Brain microvascular endothelial cell (primary cell): ENCODE measurements around the gene NDUFAF7.
A peak's percentile ranks its signal among the peaks of the same experiment; 100 is the strongest.

Experiments
- DNase-seq: peaks from one replicate; pipeline ENCODE4 v3.0.0-alpha.2; 2020
- H3K27ac ChIP-seq: fragments of 250-450 bp; sonication (Bioruptor Pico); 2 replicates; pipeline ENCODE4 v1.5.1; 2020; ENCODE audit warnings: mild to moderate bottlenecking, moderate library complexity
- H3K27me3 ChIP-seq: fragments of 250-450 bp; sonication (Bioruptor Pico); replicated peaks from 2 replicates; pipeline ENCODE4 v1.5.1; 2020; ENCODE audit warnings: mild to moderate bottlenecking
- H3K36me3 ChIP-seq: fragments of 250-450 bp; sonication (Bioruptor Pico); replicated peaks from 2 replicates; pipeline ENCODE4 v1.5.1; 2020; ENCODE audit warnings: mild to moderate bottlenecking
- H3K4me3 ChIP-seq: 2 replicates; pipeline ENCODE4 v1.5.1; 2011; ENCODE audit warnings: low read depth, mild to moderate bottlenecking, control low read depth, low read length, moderate library complexity
- in situ Hi-C: cut with HindIII; loops from 2 replicates; pipeline ENCODE4 v1.10.0; 2017; ENCODE audit warnings: low sequenced_read_pairs, low pct_ligation_motif_present
- TF ChIP-seq, protein P1 (sequence below): IDR thresholded peaks from 2 replicates; pipeline ENCODE4 v1.5.1; 2011; ENCODE audit warnings: low read depth, mild to moderate bottlenecking, moderate library complexity, low read length, control low read depth, inconsistent platforms; ENCODE audit errors: missing control alignments

NDUFAF7 gene, protein sequence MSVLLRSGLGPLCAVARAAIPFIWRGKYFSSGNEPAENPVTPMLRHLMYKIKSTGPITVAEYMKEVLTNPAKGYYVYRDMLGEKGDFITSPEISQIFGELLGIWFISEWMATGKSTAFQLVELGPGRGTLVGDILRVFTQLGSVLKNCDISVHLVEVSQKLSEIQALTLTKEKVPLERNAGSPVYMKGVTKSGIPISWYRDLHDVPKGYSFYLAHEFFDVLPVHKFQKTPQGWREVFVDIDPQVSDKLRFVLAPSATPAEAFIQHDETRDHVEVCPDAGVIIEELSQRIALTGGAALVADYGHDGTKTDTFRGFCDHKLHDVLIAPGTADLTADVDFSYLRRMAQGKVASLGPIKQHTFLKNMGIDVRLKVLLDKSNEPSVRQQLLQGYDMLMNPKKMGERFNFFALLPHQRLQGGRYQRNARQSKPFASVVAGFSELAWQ

DNA sequence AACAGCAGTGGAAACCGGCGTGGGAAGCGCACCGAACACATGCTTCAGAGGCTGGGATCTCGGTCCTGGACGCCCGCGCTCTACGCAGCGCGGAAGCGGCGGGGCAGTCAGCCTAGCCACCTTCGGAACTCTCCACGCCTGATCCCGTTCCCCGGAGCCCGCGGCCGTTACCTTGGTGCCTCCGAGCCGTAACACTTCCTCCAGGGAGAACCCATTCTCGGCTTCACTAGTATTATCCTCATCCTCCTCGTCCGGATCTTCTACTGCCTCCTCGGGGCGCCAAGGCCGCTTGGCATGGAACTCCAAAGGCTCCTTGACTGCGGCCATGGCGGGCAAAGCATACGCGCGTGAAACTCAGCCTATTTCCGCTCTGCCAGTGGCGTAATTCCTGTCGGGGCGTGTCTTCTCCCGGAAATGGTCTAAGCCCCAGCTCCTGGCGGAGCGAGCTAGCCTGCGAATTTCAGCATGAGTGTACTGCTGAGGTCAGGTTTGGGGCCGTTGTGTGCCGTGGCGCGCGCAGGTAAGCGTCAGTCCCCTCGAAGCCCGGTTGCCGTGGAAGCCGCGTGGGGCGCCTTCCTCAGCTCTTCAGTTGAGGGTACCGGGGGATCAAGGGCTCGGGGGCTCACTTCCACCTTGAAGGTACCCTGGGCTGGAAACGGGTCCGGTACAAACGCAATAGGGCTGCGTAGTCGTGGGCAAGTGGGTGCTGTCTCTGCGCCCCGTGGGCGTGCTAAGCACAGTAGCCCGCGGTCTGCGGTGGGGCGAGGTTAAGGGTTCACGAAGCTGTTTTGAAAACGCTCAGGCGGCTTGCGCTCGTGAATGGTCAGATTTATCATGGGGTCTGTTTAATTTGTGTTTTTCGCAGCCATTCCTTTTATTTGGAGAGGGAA lies at the start of gene NDUFAF7, which contains the start of gene CEBPZ:
NDUFAF7 (plus strand) TSS at position 418 of the 890 bp plus-strand sequence; CDS start at position 466, 48 bp downstream.
CEBPZ (minus strand) TSS at position 356 of the 890 bp plus-strand sequence; CDS start at position 327, 29 bp downstream.
- in situ Hi-C loops: no loop called here
- peak within 1 kb of the TSS; percentile 97 for H3K27ac ChIP-seq
- H3K36me3 ChIP-seq: peaks cover 4% of the 10 kb centered on the region
- no peaks in the 10 kb centered on the region for H3K27me3 ChIP-seq
- TF ChIP-seq, protein P1, sequence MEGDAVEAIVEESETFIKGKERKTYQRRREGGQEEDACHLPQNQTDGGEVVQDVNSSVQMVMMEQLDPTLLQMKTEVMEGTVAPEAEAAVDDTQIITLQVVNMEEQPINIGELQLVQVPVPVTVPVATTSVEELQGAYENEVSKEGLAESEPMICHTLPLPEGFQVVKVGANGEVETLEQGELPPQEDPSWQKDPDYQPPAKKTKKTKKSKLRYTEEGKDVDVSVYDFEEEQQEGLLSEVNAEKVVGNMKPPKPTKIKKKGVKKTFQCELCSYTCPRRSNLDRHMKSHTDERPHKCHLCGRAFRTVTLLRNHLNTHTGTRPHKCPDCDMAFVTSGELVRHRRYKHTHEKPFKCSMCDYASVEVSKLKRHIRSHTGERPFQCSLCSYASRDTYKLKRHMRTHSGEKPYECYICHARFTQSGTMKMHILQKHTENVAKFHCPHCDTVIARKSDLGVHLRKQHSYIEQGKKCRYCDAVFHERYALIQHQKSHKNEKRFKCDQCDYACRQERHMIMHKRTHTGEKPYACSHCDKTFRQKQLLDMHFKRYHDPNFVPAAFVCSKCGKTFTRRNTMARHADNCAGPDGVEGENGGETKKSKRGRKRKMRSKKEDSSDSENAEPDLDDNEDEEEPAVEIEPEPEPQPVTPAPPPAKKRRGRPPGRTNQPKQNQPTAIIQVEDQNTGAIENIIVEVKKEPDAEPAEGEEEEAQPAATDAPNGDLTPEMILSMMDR: no peak
- DNase-seq: peak; percentile 92
- peak within 1 kb of the TSS; percentile 95 for H3K4me3 ChIP-seq

DNA sequence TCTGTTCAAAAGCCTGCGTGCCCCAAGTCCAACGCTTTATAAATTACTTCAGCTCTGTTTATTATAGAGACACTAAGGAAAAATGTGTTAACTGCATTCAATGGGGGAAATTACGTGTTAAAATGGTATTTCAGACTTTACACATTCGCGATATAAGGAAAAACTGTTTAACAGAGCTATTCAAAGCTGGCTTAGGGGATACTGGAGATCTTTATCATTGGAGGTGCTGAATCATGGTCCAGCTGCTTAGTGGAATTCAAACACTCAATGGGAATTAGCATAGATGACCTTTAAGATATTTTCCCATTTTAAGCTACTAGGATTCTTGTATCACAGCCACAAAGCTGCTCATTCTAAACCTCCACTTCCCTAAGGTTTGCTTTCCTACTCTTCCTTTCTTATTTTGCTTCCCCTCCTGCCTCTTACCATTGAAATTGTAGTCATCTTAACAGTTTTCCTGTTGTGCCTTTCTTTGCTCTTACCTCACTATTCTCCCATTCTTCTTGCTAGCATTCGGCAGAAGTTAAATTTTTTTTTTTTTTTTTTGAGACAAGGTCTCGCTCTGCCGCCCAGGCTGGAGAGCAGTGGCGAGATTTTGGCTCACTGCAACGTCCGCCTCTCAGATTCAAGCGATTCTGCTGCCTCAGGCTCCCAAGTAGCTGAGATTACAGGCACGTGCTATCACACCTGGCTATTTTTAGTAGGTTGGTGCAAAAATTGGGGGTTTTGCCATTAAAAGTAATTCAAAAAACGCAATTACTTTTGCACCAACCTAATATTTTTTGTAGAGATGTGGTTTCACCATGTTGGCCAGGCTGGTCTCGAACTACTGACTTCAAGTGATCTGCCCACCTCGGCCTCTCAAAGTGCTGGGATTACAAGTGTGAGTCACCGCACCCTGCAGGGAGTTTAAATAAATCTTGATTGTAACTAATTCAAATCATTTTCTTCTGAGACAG lies 49.5 kb upstream of the NDUFAF7 start:
- no peak for DNase-seq
- TF ChIP-seq, protein P1: no peak
- no peaks in the 10 kb centered on the region for H3K27me3 ChIP-seq
- H3K36me3 ChIP-seq: no peaks in the 10 kb centered on the region
- no peak overlapping the region for H3K27ac ChIP-seq
- in situ Hi-C loops: no loop called here
- H3K4me3 ChIP-seq: no peak overlapping the region

DNA sequence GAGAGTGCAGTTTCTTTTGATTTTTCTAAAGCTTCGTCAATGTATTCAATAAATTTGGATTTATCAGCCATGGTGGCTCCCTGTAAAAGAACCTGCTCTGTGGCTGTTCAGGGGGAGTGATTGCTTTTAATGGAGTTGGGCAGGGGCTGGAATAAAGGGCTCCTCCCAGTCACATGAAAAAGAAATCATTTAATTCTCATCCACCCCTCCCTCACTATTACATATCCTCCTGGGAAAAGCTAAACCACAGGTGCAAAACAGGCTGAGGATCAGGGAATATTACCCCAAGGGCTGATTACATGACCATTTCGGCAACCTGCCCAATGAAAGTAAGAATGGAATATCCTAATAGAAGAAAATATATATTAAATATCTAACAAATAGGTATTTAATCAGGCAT lies 42.9 kb upstream of the NDUFAF7 start, which contains the start of gene SULT6B1:
SULT6B1 (minus strand) TSS at position 101 of the 400 bp plus-strand sequence; CDS start at position 71, 30 bp downstream.
- in situ Hi-C loops: no loop called here
- no peaks in the 10 kb centered on the region for H3K36me3 ChIP-seq
- peak within 1 kb of the TSS; percentile 4 for H3K27ac ChIP-seq
- DNase-seq: no peak
- no peak within 1 kb of the TSS for H3K4me3 ChIP-seq
- TF ChIP-seq, protein P1: no peak
- H3K27me3 ChIP-seq: no peaks in the 10 kb centered on the region

DNA sequence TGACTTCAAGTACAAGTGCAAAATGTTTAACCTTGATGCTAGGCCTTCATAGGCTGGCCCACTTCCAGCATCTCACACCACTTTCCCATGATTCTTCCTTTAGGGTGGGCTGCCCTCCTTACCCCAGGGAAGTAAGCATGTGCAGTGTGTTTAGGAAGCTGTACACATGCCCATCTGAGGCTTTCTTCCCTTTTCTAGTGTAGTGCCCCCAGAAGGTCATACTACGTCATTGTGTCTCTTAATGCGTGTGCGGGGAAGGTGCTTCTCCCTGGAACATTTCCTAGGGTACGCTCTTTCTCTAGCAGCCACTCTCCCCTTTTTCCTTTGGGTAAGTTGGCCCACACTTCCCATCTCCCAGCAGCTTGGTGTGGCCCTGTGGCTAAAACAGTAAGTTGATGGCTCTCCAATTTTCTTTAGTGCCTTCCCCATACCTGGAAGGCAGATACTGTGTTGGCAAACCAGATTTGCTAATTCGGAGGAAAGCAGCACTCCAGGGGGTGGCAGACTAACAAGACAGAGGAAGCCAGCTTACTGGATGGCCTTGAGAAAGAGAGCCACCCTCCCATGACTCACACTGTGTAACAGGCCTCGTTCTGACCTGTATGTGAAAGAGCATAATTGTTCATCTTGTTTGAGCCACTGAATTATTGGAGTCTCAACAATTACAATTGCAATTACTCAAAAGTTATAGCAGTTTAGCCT lies 41.9 kb upstream of the NDUFAF7 start:
- in situ Hi-C loops: no loop called here
- Histone ChIP-seq H3K27me3 (no peaks in the 10 kb centered on the region), H3K36me3 (no peaks in the 10 kb centered on the region), H3K4me3 (no peak overlapping the region), H3K27ac (peak overlapping the region; percentile 4)
- TF ChIP-seq, protein P1: peak; percentile 22
- peak; percentile 90 for DNase-seq
